ENCODE data around the gene NTM.

GRCh38 chr11:131969261-131969660 is 598.8 kb downstream of the NTM start:
- TF ChIP-seq POLR2A (IDR thresholded peaks at IDR 0.05) (no peak), CTCF (IDR thresholded peaks at IDR 0.05) (no peak)

Measured in uterus (tissue), 2 donors.